GM12878 (cell line): Measurements from ENCODE around the gene CDKN2AIPNL.

Source experiments
- BHLHE40 ChIP-seq, 2 experiments: fragments of 450-650 bp in 1 of 2; IDR thresholded peaks; 2 replicates each; pipeline ENCODE4 v1.6.1; 2011 to 2017; ENCODE audit warnings: low read depth in 2 of 2, borderline replicate concordance in 1 of 2, improper control_type of control experiment in 1 of 2, low read length in 1 of 2, mild to moderate bottlenecking in 1 of 2
- EP300 ChIP-seq, 2 experiments: fragments of 150-350 bp in 1 of 2; IDR thresholded peaks; 2 replicates each; pipeline ENCODE4 v1.6.1; 2011 to 2012; ENCODE audit warnings: low read depth in 2 of 2, low read length in 2 of 2, borderline replicate concordance in 1 of 2, improper control_type of control experiment in 1 of 2, inconsistent platforms in 1 of 2; ENCODE audit not compliant: control insufficient read depth in 1 of 2
- NR2C2 ChIP-seq: IDR thresholded peaks from 2 replicates; pipeline ENCODE4 v1.6.1; 2011; ENCODE audit warnings: borderline replicate concordance, low read depth; ENCODE audit not compliant: control insufficient read depth, insufficient read length
- SP1 ChIP-seq: IDR thresholded peaks from one replicate; pipeline ENCODE4 v1.6.1; 2011; ENCODE audit warnings: low read depth, low read length
- TF ChIP-seq, protein P1 (sequence below), 3 experiments: IDR thresholded peaks in 2 of 3; conservative IDR thresholded peaks in 1 of 3; 2 replicates each; pipeline ENCODE4 v1.5.1; 2011; ENCODE audit warnings: low read depth in 3 of 3, low read length in 3 of 3, mild to moderate bottlenecking in 3 of 3, control low read depth in 2 of 3, moderate library complexity in 2 of 3, inconsistent platforms in 1 of 3, mixed read lengths in 1 of 3; ENCODE audit not compliant: control insufficient read depth in 2 of 3, insufficient read depth in 1 of 3; ENCODE audit errors: extremely low read depth in 1 of 3

DNA sequence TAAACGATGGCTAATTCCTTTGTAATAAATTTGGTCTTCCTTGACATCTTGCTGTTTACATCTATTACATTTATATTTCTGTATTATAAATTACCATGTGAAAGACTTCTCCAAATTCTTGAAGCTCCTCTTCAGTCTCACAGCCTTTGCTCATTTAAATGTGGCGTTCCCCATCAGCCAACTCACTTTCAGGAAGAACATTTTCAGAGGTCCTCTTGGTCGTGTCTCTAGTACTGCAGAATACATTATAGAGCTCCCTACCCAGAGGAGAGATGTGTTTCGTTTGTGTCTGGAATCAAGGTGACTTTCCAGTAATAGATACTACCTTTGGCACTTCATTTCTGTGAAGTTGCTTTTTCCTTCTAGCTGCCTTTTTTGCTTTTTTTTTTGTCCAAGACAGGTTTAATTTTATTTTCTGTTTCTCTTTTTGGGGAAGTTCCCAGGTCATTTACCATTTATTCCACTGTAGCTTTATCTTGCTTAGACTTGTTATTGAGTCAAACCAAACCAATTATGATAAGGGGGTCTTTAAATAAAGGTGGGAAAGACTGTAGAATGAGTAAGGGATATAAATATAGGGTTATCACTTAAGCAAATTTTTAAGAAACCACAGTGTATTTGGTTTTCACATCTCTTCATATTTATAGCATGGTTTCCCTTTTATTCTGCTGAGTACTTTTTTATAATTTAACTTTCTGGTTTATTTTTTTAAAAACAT is 27.5 kb downstream of the CDKN2AIPNL start:
- TF ChIP-seq SP1 (no peak), EP300 (IDR thresholded peaks at IDR 0.05; ENCODE audit: borderline replicate concordance in 1 of 2, control insufficient read depth in 1 of 2, low read depth in 2 of 2, low read length in 2 of 2) (no peak), BHLHE40 (IDR thresholded peaks at IDR 0.05; ENCODE audit: borderline replicate concordance in 1 of 2, low read depth in 2 of 2, low read length in 1 of 2) (no peak), NR2C2 (no peak)
- TF ChIP-seq, protein P1, sequence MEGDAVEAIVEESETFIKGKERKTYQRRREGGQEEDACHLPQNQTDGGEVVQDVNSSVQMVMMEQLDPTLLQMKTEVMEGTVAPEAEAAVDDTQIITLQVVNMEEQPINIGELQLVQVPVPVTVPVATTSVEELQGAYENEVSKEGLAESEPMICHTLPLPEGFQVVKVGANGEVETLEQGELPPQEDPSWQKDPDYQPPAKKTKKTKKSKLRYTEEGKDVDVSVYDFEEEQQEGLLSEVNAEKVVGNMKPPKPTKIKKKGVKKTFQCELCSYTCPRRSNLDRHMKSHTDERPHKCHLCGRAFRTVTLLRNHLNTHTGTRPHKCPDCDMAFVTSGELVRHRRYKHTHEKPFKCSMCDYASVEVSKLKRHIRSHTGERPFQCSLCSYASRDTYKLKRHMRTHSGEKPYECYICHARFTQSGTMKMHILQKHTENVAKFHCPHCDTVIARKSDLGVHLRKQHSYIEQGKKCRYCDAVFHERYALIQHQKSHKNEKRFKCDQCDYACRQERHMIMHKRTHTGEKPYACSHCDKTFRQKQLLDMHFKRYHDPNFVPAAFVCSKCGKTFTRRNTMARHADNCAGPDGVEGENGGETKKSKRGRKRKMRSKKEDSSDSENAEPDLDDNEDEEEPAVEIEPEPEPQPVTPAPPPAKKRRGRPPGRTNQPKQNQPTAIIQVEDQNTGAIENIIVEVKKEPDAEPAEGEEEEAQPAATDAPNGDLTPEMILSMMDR (IDR thresholded peaks at IDR 0.05 in 2 of 3, conservative IDR thresholded peaks at IDR 0.05 in 1 of 3; ENCODE audit: control insufficient read depth in 2 of 3, extremely low read depth in 1 of 3, insufficient read depth in 1 of 3, low read depth in 3 of 3, low read length in 3 of 3), result no peak
